ENCODE results near the gene CAPN2. TPM values are rescaled to one million over a fixed set of nuclear protein-coding genes. Genes with fewer than 3 reads are reported as not detected.
A peak's percentile ranks its signal among the peaks of the same experiment; 100 is the strongest.

The CAPN2 gene
- total RNA-seq, 1 donor from 2014 or later, result 271 TPM

DNA sequence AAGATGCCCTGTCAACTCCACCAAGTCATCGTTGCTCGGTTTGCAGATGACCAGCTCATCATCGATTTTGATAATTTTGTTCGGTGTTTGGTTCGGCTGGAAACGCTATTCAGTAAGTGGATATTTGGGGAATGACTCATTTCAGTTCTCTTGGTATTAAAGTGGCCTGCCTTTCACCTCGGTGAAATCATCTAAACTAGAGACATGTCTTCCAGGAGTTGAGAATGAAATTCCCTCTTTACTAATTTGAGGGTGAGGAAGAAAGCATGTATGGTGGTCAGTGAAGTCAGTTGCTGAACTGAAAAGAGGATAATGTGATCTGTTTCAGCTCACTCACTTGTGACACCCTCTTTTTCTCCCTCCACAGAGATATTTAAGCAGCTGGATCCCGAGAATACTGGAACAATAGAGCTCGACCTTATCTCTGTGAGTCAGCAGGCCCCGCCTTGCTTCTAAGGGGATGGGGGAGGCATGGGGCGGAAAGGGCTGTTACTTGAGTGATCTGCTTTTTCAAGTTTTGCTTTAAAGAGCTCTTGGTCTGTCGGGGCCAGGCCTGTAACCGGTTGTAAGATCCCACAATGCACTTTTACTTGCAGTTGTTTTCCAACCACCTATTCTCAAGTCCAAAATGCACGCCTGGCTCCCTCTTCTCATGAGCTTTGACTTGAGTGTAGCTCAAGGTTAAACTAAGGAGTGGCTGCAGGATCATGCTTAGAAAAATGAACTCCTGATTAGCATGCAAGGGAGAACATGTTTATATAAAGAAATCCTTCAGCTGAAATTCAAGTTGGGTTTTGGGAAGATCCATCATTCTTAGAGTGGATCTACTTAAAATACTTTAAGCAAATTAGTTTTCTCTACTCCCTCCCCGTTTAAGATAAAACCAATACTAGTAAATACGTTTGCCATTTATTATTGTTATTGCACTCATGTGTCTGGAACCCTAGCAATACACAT is 59.8 kb downstream of the CAPN2 start:
- Mint-ChIP-seq H3K36me3 (ENCODE audit: unreplicated experiment) (peaks cover 37% of the 10 kb centered on the region), H3K27ac (ENCODE audit: unreplicated experiment) (peak overlapping the region; percentile 87), H3K4me1 (ENCODE audit: unreplicated experiment) (peaks cover 48% of the 10 kb centered on the region), H3K9me3 (ENCODE audit: unreplicated experiment) (no peaks in the 10 kb centered on the region), H3K4me3 (ENCODE audit: unreplicated experiment) (peak overlapping the region; percentile 5), H3K27me3 (ENCODE audit: unreplicated experiment) (no peaks in the 10 kb centered on the region)
- TF ChIP-seq, protein P1, sequence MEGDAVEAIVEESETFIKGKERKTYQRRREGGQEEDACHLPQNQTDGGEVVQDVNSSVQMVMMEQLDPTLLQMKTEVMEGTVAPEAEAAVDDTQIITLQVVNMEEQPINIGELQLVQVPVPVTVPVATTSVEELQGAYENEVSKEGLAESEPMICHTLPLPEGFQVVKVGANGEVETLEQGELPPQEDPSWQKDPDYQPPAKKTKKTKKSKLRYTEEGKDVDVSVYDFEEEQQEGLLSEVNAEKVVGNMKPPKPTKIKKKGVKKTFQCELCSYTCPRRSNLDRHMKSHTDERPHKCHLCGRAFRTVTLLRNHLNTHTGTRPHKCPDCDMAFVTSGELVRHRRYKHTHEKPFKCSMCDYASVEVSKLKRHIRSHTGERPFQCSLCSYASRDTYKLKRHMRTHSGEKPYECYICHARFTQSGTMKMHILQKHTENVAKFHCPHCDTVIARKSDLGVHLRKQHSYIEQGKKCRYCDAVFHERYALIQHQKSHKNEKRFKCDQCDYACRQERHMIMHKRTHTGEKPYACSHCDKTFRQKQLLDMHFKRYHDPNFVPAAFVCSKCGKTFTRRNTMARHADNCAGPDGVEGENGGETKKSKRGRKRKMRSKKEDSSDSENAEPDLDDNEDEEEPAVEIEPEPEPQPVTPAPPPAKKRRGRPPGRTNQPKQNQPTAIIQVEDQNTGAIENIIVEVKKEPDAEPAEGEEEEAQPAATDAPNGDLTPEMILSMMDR (IDR thresholded peaks at IDR 0.05), result no peak
- peak; percentile 59 for DNase-seq (ENCODE audit: extremely low spot score, unreplicated experiment)

DNA sequence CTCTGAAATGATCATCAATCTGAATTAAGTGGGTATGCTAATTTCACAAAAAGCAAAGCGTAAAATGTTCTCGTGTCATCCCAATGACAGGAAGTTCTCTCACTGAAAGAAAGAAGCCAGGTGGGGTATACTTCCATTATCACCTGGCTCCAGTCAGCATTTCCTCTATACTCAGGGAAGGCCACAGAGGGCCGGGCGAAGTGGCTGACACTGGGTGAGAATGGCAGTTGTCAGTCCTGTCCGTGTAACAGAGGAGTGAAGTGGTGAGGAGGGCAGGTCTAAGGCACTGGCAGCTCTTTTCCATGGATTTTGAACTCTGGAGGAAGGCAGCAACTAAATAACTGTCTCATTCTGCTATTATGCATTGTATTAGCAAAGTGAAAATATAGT is 60.4 kb downstream of the CAPN2 start:
- Mint-ChIP-seq H3K27ac (ENCODE audit: unreplicated experiment) (peak overlapping the region; percentile 87), H3K27me3 (ENCODE audit: unreplicated experiment) (no peaks in the 10 kb centered on the region), H3K9me3 (ENCODE audit: unreplicated experiment) (no peaks in the 10 kb centered on the region), H3K4me3 (ENCODE audit: unreplicated experiment) (no peak overlapping the region), H3K4me1 (ENCODE audit: unreplicated experiment) (peaks cover 48% of the 10 kb centered on the region), H3K36me3 (ENCODE audit: unreplicated experiment) (peaks cover 44% of the 10 kb centered on the region)
- TF ChIP-seq, protein P1 (IDR thresholded peaks at IDR 0.05), result no peak
- peak; percentile 27 for DNase-seq (ENCODE audit: extremely low spot score, unreplicated experiment)

DNA sequence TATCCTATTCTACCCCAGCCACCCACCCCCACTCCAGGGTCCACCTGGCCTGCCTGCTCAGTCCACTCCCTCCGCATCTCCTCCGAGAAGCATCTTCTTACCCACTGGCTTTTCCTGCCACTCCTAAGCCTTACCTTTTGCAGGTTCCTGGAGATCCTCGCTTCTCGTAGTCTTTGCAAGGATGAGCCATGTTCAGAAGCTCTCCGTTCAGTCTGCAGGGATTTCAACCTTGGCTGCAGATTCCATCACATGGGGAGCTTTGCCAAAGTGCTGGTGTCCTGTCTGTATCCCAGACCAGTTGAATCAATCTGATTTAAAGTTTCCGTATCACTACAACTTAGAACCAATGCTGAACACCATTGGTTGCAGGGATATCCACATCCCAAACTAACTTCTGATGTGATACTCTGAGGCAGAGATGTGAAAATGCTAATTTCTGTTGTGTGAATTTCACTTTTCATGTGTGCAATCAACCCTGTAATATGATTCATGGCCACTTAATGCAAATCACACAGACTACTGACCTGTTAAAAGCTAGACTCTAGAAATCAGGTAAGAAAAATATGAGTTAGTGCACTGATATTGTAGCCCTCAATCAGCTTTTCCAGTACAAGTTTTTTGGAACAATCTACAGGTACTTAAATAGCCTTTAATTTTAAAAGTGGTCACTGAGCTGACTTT is 61.9 kb downstream of the CAPN2 start:
- Mint-ChIP-seq H3K27ac (ENCODE audit: unreplicated experiment) (no peak overlapping the region), H3K4me1 (ENCODE audit: unreplicated experiment) (peaks cover 48% of the 10 kb centered on the region), H3K9me3 (ENCODE audit: unreplicated experiment) (no peaks in the 10 kb centered on the region), H3K36me3 (ENCODE audit: unreplicated experiment) (peaks cover 46% of the 10 kb centered on the region), H3K4me3 (ENCODE audit: unreplicated experiment) (no peak overlapping the region), H3K27me3 (ENCODE audit: unreplicated experiment) (no peaks in the 10 kb centered on the region)
- TF ChIP-seq, protein P1 (IDR thresholded peaks at IDR 0.05), result no peak
- no peak for DNase-seq (ENCODE audit: extremely low spot score, unreplicated experiment)

DNA sequence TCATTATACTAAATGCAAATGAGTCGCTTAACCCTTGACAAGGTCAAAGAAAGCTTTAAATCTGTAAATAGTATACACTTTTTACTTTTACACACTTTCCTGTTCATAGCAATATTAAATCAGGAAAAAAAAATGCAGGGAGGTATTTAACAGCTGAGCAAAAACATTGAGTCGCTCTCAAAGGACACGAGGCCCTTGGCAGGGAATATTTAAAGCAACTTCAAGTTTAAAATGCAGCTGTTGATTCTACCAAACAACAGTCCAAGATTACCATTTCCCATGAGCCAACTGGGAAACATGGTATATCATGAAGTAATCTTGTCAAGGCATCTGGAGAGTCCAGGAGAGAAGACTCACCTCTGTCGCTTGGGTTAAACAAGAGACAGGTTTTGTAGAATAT is 62.7 kb downstream of the CAPN2 start:
- Mint-ChIP-seq H3K36me3 (ENCODE audit: unreplicated experiment) (peaks cover 46% of the 10 kb centered on the region), H3K4me1 (ENCODE audit: unreplicated experiment) (peaks cover 48% of the 10 kb centered on the region), H3K4me3 (ENCODE audit: unreplicated experiment) (no peak overlapping the region), H3K9me3 (ENCODE audit: unreplicated experiment) (no peaks in the 10 kb centered on the region), H3K27ac (ENCODE audit: unreplicated experiment) (no peak overlapping the region), H3K27me3 (ENCODE audit: unreplicated experiment) (no peaks in the 10 kb centered on the region)
- DNase-seq (ENCODE audit: extremely low spot score, unreplicated experiment), result no peak
- TF ChIP-seq, protein P1 (IDR thresholded peaks at IDR 0.05), result no peak

DNA sequence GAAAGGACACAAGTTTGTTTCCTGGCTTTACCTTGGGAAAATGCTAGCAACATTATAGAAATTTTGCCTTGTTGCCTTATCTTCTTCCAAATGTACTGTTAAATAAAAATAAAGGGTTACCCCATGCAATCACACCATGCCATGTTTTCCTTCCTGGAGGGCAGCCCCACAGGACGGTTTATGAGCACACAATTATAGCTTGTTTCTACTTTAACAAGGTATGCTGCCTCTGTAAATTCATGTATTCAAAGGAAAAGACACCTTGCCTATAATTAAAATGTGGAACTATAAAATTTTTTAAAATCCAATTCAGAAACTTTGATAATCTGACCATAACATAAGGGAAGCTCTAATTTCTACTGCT is 63.4 kb downstream of the CAPN2 start:
- Mint-ChIP-seq H3K27me3 (ENCODE audit: unreplicated experiment) (no peaks in the 10 kb centered on the region), H3K36me3 (ENCODE audit: unreplicated experiment) (peaks cover 52% of the 10 kb centered on the region), H3K4me1 (ENCODE audit: unreplicated experiment) (peaks cover 41% of the 10 kb centered on the region), H3K4me3 (ENCODE audit: unreplicated experiment) (no peak overlapping the region), H3K27ac (ENCODE audit: unreplicated experiment) (peak overlapping the region; percentile 75), H3K9me3 (ENCODE audit: unreplicated experiment) (no peaks in the 10 kb centered on the region)
- DNase-seq (ENCODE audit: extremely low spot score, unreplicated experiment), result no peak
- TF ChIP-seq, protein P1 (IDR thresholded peaks at IDR 0.05), result no peak

Data from osteocyte (in vitro differentiated cells).